IMR-90 (cell line): Measurements from ENCODE around the gene IWS1.

Experiments
- CEBPB ChIP-seq: IDR thresholded peaks from 2 replicates; pipeline ENCODE4 v1.6.1; 2012; ENCODE audit warnings: low read depth, low read length, improper control_type of control experiment
- CTCF ChIP-seq: conservative IDR thresholded peaks from 2 replicates; pipeline ENCODE4 v1.5.1; 2012; ENCODE audit warnings: mild to moderate bottlenecking, low read depth, low read length, improper control_type of control experiment
- MXI1 ChIP-seq: IDR thresholded peaks from 2 replicates; pipeline ENCODE4 v1.6.1; 2012; ENCODE audit warnings: low read depth, mild to moderate bottlenecking, low read length, moderate library complexity, borderline replicate concordance
- POLR2A ChIP-seq: IDR thresholded peaks from 2 replicates; pipeline ENCODE4 v1.6.1; 2012; ENCODE audit warnings: mild to moderate bottlenecking, low read depth, low read length
- RAD21 ChIP-seq: IDR thresholded peaks from 2 replicates; pipeline ENCODE4 v1.6.1; 2012; ENCODE audit warnings: low read length, improper control_type of control experiment
- RCOR1 ChIP-seq: IDR thresholded peaks from 2 replicates; pipeline ENCODE4 v1.6.1; 2012; ENCODE audit warnings: mild to moderate bottlenecking, low read length, improper control_type of control experiment; ENCODE audit not compliant: insufficient replicate concordance
- RFX5 ChIP-seq: IDR thresholded peaks from 2 replicates; pipeline ENCODE4 v1.8.0; 2012; ENCODE audit warnings: low read depth, mild to moderate bottlenecking, low read length, moderate library complexity
- USF2 ChIP-seq: fragments of 150-350 bp; IDR thresholded peaks from 2 replicates; pipeline ENCODE4 v1.6.1; 2017; ENCODE audit warnings: mild to moderate bottlenecking, antibody characterized with exemption, low read length, low read depth
- TF ChIP-seq, protein P1 (sequence below): fragments of 150-350 bp; IDR thresholded peaks from 2 replicates; pipeline ENCODE4 v1.6.1; 2016; ENCODE audit warnings: low read depth, mild to moderate bottlenecking, low read length, moderate library complexity, borderline replicate concordance

DNA sequence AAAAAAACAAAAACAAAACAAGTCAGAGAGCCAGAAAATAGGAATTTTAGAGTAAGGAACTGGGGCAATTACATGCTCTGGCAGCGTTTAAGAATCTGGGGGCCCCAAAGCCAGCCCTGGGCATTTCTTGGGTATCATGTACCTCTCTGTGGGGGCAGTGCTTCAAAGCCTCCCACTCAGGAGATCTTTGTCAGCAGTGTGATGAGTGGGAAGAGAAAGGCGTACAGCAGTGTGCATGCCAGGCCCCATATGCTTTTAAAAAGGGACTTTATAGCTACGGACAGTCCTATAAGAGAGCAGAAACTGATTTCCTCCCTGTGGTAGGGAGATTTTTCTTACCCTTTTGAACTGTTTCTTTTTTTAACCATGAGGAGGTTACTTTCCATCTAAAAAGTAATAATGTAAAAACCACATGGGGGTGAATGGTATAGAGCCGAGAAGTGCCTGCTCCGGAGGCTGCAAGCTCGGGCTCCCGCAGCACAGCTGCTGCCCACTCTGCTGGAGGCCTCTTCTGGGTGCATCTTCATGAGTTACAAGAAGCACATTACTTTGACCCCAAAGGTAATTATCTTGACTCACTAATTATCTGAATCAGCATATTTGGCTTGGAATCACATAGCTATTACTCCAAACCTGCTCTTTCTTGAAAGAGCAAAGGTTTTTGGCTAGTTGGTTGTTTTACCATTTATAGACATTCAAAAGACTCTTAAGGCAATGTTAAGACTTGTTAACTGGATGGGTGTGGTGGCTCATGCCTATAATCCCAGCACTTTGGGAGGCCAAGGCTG lies 61.6 kb downstream of the IWS1 start:
- TF ChIP-seq POLR2A (no peak), CTCF (no peak), RCOR1 (no peak), RFX5 (no peak), CEBPB (no peak), MXI1 (no peak), USF2 (no peak), RAD21 (no peak)
- TF ChIP-seq, protein P1, sequence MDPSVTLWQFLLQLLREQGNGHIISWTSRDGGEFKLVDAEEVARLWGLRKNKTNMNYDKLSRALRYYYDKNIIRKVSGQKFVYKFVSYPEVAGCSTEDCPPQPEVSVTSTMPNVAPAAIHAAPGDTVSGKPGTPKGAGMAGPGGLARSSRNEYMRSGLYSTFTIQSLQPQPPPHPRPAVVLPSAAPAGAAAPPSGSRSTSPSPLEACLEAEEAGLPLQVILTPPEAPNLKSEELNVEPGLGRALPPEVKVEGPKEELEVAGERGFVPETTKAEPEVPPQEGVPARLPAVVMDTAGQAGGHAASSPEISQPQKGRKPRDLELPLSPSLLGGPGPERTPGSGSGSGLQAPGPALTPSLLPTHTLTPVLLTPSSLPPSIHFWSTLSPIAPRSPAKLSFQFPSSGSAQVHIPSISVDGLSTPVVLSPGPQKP, result no peak
